Gastrocnemius medialis (tissue), 4 donors: ENCODE measurements around the gene CALM1. TPM values are rescaled to one million over a fixed set of nuclear protein-coding genes. Genes with fewer than 3 reads are reported as not detected.

Source experiments
- ATAC-seq, 2 donors: fragments of 150-250 bp; one replicate each; pipeline ENCODE4 v1.9.1; 2016
- DNase-seq, 2 donors: peaks; one replicate each; pipeline ENCODE4 v3.0.0-alpha.2; 2019
- H3K27ac ChIP-seq, 4 donors: fragments of 200-600 bp; sonication (generic); 1 replicate in 1 of 4; 2 replicates in 3 of 4; pipeline ENCODE4 v1.5.1; 2016 to 2018; ENCODE audit warnings: mild to moderate bottlenecking in 2 of 4, moderate library complexity in 1 of 4
- H3K27me3 ChIP-seq, 3 donors: fragments of 200-600 bp; sonication (generic) in 2 of 3; 1 replicate in 1 of 3; 2 replicates in 2 of 3; pipeline versions ENCODE4 v1.5.1 to v1.6.0; 2016 to 2019; ENCODE audit warnings: mild to moderate bottlenecking in 1 of 3, moderate library complexity in 1 of 3
- H3K36me3 ChIP-seq, 2 donors: fragments of 200-600 bp; sonication (generic) in 1 of 2; one replicate each; pipeline ENCODE4 v1.5.1; 2017 to 2018
- H3K4me1 ChIP-seq, 2 donors: fragments of 200-600 bp; sonication (generic) in 1 of 2; one replicate each; pipeline ENCODE4 v1.5.1; 2016 to 2017; ENCODE audit warnings: mild to moderate bottlenecking in 2 of 2
- H3K4me3 ChIP-seq, 4 donors: fragments of 200-600 bp; sonication (generic) in 3 of 4; 1 replicate in 1 of 4; 2 replicates in 3 of 4; pipeline ENCODE4 v1.5.1; 2016 to 2019; ENCODE audit warnings: mild to moderate bottlenecking in 2 of 4
- H3K9me3 ChIP-seq, 3 donors: fragments of 200-600 bp; sonication (generic) in 2 of 3; 1 replicate in 1 of 3; 2 replicates in 2 of 3; pipeline ENCODE4 v1.5.1; 2016 to 2019
- POLR2A ChIP-seq, 2 donors: fragments of 450-650 bp; IDR thresholded peaks; one replicate each; pipeline ENCODE4 v1.6.1; 2017; ENCODE audit warnings: antibody characterized with exemption in 2 of 2, mild to moderate bottlenecking in 2 of 2, moderate library complexity in 2 of 2
- in situ Hi-C, 4 donors: fragments of 200-750 bp; cut with MboI; loops; one replicate each; pipeline versions ENCODE4 v1.15.0 to v1.8.0; 2017; ENCODE audit warnings: low sequenced_read_pairs in 4 of 4
- intact Hi-C: fragments of 100-400 bp; cut with DNase I; formaldehyde crosslinking; loops from one replicate; pipeline ENCODE4 v1.15.1; 2023; ENCODE audit warnings: low total_unique reads
- total RNA-seq, 4 donors: library from RNA; depleted of rRNA; stranded (reverse); fragments of >200 nt; gene quantifications; one replicate each; pipeline versions ENCODE4 v1.1.0 to v1.2.3, GENCODE V29; 2016
- TF ChIP-seq, protein P1 (sequence below), 5 experiments: fragments of 450-650 bp in 3 of 5; fragments of 200-600 bp in 2 of 5; sonication (generic) in 2 of 5; IDR thresholded peaks in 4 of 5; conservative IDR thresholded peaks in 1 of 5; 1 replicate in 4 of 5; 2 replicates in 1 of 5; pipeline ENCODE4 v1.5.1; 2016 to 2019; ENCODE audit warnings: antibody characterized with exemption in 5 of 5, mild to moderate bottlenecking in 3 of 5, moderate library complexity in 3 of 5

Gene CALM1
- total RNA-seq, 4 donors from 2014 or later, result 466 to 1,278 (median 1,009) TPM

DNA sequence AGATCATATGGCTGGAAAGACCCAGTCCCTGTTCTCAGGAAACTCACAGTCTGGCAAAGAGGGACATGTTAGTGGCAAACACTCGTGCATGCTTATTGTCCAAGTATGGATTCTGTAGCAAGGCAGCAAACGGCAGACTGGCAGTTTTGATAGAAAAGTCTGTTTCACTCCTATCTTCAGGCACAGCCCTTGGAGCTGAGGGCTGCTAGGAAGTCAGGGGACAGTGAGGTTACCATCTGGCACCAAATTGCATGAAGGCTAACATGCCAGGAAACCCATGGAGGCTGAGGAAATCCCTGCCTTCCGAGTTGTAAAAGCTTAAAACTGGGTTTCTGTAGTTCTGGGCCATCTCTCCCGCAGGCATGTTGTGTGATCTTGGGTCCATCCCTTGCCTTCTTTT lies 32.9 kb downstream of the CALM1 start:
- DNase-seq, result no peak
- H3K9me3 ChIP-seq, result no peaks in the 10 kb centered on the region
- peaks cover 5 to 11% of the 10 kb centered on the region in 2 donors for H3K4me1 ChIP-seq
- no peak overlapping the region for H3K27ac ChIP-seq
- no peaks in the 10 kb centered on the region for H3K27me3 ChIP-seq
- ATAC-seq, result no peak
- H3K36me3 ChIP-seq, result no peaks in the 10 kb centered on the region
- TF ChIP-seq, protein P1, sequence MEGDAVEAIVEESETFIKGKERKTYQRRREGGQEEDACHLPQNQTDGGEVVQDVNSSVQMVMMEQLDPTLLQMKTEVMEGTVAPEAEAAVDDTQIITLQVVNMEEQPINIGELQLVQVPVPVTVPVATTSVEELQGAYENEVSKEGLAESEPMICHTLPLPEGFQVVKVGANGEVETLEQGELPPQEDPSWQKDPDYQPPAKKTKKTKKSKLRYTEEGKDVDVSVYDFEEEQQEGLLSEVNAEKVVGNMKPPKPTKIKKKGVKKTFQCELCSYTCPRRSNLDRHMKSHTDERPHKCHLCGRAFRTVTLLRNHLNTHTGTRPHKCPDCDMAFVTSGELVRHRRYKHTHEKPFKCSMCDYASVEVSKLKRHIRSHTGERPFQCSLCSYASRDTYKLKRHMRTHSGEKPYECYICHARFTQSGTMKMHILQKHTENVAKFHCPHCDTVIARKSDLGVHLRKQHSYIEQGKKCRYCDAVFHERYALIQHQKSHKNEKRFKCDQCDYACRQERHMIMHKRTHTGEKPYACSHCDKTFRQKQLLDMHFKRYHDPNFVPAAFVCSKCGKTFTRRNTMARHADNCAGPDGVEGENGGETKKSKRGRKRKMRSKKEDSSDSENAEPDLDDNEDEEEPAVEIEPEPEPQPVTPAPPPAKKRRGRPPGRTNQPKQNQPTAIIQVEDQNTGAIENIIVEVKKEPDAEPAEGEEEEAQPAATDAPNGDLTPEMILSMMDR (IDR thresholded peaks at IDR 0.05 in 4 of 5, conservative IDR thresholded peaks at IDR 0.05 in 1 of 5), result no peak
- no peak for TF ChIP-seq POLR2A (IDR thresholded peaks at IDR 0.05)
- no peak overlapping the region for H3K4me3 ChIP-seq
- intact Hi-C loops, result no loop called here
- in situ Hi-C loops, result no loop called here

DNA sequence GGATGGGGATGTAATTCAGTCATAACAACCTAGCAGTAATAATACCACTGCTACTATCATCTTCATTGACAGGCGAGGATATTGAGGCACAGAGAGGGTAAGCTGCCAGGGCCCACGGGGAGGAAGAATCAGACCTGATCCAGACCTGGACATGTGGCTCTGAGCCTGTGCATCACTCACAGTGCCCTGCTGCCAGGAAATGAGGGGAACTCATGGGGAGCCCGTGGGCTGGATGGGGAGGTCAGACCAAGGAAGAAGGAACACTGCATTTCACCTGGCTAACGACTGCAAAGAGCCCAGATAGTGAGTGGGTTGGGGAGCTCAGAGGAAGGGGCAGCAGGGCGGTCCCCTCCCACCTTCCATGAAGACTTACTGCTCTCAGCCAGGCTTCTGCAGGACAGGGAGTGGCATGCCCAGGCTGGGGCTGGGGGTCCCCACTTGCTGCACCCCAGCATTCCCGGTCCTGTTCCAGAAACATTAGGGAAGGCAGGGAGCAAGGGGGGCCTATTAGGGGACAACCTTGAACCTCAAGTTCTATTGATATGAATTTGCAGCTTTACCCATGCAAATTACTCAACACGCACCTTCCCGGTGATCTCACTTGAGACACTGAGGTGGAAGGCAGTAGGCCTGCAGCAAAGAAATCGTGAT lies 37.7 kb downstream of the CALM1 start:
- intact Hi-C loops (no loop called here), in situ Hi-C loops (no loop called here)
- Histone ChIP-seq H3K4me1 (peaks cover 0 to 3% of the 10 kb centered on the region in 2 donors), H3K36me3 (no peaks in the 10 kb centered on the region), H3K4me3 (no peak overlapping the region), H3K27ac (no peak overlapping the region), H3K9me3 (no peaks in the 10 kb centered on the region), H3K27me3 (no peaks in the 10 kb centered on the region)
- no peak for TF ChIP-seq POLR2A (IDR thresholded peaks at IDR 0.05)
- no peak for DNase-seq
- no peak for ATAC-seq

DNA sequence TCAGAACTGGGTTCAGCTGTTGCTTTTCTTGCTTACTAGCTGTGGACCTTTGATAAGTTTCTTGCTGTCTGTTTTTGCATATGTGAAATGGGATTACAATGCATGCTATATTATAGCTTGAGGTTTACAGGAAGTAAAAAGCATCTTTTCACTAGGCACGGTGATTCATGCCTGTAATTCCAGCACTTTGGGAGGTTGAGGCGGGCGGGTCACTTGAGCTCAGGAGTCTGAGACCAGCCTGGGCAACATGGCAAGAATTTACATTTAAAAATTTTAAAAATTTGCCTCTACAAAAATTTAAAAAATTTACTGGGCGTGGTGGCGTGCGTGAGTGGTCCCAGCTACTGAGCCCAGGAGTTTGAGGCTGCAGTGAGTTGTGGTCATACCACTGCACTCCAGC lies 42.0 kb downstream of the CALM1 start:
- no peaks in the 10 kb centered on the region for H3K27me3 ChIP-seq
- H3K36me3 ChIP-seq, result no peaks in the 10 kb centered on the region
- H3K9me3 ChIP-seq, result no peaks in the 10 kb centered on the region
- DNase-seq (no peak), ATAC-seq (no peak)
- no peak for TF ChIP-seq POLR2A (IDR thresholded peaks at IDR 0.05)
- TF ChIP-seq, protein P1 (IDR thresholded peaks at IDR 0.05 in 4 of 5, conservative IDR thresholded peaks at IDR 0.05 in 1 of 5), result no peak
- H3K27ac ChIP-seq, result no peak overlapping the region
- intact Hi-C loops (no loop called here), in situ Hi-C loops (no loop called here)
- H3K4me3 ChIP-seq, result no peak overlapping the region
- H3K4me1 ChIP-seq, result peaks cover 0 to 6% of the 10 kb centered on the region in 2 donors

DNA sequence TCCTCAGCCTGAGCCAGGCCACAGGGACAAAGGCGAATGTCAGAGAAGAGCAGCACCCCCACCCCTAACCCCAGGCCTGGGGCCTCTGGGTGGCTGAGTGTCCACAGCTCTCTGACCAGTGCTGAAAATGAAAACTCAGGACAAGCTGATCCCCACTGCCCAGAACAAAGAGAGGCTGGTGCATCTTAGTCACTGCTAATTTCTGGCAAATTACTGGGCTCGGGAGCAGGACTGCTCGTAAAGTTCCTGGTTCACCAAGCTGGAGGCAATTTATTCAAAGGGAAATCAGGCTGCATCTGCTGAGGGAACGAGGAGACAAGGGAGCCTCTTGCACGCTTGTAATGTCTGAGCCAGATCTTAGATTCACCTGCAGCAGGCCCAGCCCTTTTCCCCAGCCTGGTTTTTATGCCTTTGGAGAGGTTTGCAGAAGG lies 43.2 kb downstream of the CALM1 start:
- no peaks in the 10 kb centered on the region for H3K9me3 ChIP-seq
- no peaks in the 10 kb centered on the region for H3K27me3 ChIP-seq
- TF ChIP-seq, protein P1 (IDR thresholded peaks at IDR 0.05 in 4 of 5, conservative IDR thresholded peaks at IDR 0.05 in 1 of 5), result no peak
- no peak for TF ChIP-seq POLR2A (IDR thresholded peaks at IDR 0.05)
- DNase-seq (no peak), ATAC-seq (no peak)
- intact Hi-C loops (no loop called here), in situ Hi-C loops (no loop called here)
- peaks cover 0 to 11% of the 10 kb centered on the region in 2 donors for H3K4me1 ChIP-seq
- no peak overlapping the region for H3K27ac ChIP-seq
- no peak overlapping the region for H3K4me3 ChIP-seq
- H3K36me3 ChIP-seq, result no peaks in the 10 kb centered on the region

DNA sequence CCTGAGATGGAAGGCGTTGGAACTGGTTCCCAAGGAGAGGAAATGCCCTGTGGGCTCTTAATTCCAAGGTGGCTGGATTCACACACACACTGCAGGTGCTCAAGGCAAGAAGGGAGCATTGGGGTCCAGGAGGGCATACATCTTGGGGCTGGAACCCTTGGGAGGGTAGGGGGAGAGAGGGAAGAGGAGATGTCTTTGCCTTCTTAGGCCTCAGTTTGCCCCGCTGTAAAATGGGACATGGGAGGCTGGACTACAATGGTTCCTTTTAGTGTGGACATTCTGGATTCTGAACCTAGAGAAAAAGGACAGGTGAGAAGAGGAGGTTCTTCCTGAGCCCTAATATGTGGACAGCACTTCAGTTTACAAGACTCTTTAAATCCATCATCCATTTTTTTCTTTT lies 43.8 kb downstream of the CALM1 start:
- Histone ChIP-seq H3K36me3 (no peaks in the 10 kb centered on the region), H3K4me3 (no peak overlapping the region), H3K4me1 (peaks cover 0 to 11% of the 10 kb centered on the region in 2 donors), H3K9me3 (no peaks in the 10 kb centered on the region), H3K27ac (no peak overlapping the region), H3K27me3 (no peaks in the 10 kb centered on the region)
- DNase-seq (no peak), ATAC-seq (no peak)
- intact Hi-C loops (no loop called here), in situ Hi-C loops (no loop called here)
- TF ChIP-seq POLR2A (IDR thresholded peaks at IDR 0.05), result no peak
- TF ChIP-seq, protein P1 (IDR thresholded peaks at IDR 0.05 in 4 of 5, conservative IDR thresholded peaks at IDR 0.05 in 1 of 5), result no peak
